ENCODE data around the gene NFE2L3.
"Not testable (repeated sequence)": the region's sequence is repeated elsewhere in the genome, so short reads cannot be mapped to it uniquely, and the experiment has no call there.

Gene NFE2L3

DNA sequence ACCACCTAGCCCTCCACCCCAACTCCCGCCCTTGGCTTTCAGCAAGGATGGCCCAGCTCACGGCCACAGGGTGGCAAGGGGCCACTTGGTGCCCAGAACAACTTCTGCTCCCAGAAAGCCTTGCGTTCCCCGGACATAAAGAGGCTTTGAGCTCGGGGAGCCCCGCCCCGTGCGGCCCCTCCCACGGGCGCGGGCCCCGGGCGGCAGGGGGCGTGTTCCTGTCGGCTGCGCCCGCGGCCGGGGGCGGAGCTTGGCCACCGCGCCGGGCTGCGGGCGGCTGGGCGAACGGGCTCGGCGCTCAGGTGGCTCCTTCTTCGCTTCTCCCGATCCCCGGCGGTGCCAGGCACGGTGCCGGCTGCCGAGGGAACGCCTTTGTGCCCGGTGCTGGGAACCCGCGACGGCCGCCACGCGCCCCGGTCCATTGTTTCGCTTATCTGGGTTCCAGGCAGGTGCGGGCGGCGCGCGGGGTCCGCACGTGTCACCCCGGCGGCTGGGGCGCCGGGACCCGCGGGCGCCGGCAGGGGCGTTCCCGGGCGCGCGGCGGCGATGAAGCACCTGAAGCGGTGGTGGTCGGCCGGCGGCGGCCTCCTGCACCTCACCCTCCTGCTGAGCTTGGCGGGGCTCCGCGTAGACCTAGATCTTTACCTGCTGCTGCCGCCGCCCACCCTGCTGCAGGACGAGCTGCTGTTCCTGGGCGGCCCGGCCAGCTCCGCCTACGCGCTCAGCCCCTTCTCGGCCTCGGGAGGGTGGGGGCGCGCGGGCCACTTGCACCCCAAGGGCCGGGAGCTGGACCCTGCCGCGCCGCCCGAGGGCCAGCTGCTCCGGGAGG lies at the start of gene NFE2L3:
TSS of gene NFE2L3 (plus strand) at position 246 of the 829 bp plus-strand sequence. CDS start at position 547, 301 bp downstream.
- peak in 1 of 2 donors; percentile 37 for DNase-seq

DNA sequence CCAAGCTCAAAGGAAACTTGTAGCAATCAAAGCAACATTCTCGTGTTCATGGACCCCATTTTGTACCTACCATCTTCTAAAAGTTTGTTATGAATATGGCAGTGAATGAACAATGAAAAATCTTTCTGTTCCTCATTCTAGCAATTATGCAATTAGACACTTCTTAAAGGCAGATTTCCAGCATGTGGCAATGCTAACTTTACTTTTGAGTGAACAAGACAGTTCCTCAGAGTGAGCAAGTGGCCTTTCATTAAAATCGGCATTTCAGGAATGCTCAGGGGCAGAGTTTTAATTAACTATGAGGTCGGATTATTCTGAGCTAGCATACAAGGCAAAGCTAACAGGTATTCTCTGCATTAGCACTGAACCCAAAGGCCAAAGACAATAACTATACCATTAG lies 48.4 kb upstream of the NFE2L3 start:
- no peak for DNase-seq

DNA sequence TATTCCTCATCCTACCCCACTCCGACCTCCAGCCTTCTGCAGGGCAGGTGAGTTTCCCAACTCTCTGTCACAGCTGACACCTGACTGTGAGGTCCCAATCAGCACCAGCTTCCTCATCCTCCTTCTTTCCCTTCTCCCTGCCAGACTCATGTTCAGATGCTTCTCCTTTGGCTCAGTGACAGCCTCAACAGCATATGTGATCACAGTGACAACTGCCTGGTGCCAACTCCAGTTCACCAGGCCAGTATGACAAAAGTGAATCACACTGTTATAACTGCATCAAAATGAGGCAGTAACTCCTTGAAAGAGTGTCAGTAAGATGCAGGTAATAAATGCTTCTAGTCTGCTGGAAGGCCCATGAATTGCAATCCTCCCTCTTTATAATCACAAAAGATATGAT lies 46.8 kb upstream of the NFE2L3 start:
- no peak for DNase-seq

- DNase-seq, result no peak
These were observed 46.1 kb upstream of the NFE2L3 start for GRCh38 chr7:26105931-26106330.

GRCh38 chr7:26112203-26112740 lies 39.7 kb upstream of the NFE2L3 start:
- DNase-seq, result no peak

DNA sequence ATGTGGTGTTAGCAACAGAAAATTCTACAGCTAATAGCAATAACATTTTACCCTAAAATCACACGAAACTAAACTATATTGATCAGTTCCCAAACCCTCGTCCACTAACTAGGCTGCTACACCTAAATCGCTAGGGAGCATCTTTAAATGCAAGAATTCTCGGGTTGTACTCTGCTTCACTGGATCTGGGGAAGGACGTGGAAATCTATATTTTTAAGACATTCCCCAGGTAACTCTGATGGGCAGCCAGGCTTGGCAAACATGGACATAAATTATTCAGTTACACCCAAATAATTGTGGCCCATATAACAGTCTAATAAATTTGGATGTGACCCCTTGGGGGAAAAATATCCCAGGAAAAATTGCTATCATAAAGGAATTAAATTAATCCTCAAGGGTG lies 36.3 kb upstream of the NFE2L3 start:
- no peak for DNase-seq

GRCh38 chr7:26117142-26117807 lies 34.7 kb upstream of the NFE2L3 start:
- DNase-seq, result no peak

DNA sequence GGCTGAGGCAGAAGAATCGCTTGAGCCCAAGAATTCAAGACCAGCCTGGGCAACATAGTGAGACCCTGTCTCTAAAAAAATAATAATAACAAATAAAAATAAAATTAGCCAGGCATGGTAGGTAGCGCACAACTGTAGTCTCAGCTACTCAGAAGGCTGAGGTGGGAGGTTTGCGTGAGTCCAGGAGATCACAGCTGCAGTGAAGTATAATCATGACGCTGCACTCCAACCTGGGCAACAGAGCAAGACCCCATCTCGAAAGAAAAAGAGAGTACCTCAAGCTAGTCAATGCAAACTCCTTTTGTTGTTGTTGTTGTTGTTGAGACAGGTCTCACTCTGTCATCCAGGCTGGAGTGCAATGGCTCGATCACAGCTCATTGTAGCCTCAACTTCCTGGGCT lies 34.0 kb upstream of the NFE2L3 start:
- no peak for DNase-seq

DNA sequence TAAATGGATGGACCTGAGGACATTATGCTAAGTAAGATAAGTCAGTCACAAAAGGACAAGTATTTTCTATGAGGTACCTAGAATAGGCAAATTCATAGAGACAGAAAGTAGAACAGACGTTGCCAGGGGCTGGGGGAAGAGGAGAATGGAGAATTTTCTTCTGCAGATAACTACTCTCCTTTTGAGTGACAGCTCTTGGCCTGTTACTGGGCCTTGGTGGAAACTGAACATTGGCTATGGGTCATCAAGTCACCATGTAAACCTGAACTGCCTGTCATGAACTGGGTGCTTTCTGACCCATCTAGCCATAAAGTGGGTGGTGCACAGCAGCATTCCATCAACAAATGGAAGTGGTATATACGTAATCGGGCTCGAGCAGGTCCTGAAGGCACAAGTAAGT lies 29.3 kb upstream of the NFE2L3 start:
- DNase-seq, result no peak

- DNase-seq, result not testable (repeated sequence)
These were observed 27.2 kb upstream of the NFE2L3 start for GRCh38 chr7:26124775-26125174.

DNA sequence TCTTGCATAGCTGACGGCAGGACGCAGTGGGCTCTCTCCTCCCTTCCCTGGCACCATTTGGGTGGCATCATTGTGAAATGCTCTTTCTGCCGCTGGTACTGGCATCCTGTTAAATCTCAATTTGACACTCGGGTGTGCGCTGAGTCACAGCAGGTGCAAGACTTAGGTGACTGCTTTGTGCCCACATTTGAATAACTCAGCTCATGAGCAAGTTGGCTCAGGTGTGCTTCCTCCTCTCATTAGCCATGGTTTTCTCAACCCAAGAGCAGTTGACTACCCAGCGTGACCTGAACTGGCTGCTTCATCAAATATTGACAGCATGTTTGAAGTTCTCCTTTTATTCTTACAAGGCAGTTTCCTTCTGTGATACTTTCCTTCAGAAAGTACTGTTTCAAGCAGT lies 24.6 kb upstream of the NFE2L3 start:
- DNase-seq, result no peak

- DNase-seq, result no peak
These were observed 20.9 kb upstream of the NFE2L3 start for GRCh38 chr7:26131056-26131589.

DNA sequence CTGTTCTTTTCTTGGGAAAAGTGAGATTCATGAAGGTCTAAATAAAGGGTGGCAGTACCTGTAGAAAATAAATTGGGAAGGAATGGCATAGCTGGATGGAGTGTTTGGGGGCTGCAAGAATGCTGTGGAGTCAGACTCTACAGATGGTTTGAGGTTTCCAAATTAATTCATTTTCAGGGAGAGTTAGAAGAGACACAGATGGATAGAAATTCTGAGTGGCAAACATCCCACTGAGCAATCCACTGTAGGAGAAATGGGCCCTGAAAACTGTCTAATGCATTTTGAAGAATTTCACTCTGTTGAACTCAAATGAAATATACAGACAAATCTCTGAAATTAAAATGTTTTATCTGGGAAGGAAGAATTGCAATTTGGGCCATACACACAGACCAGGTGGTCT lies 16.9 kb upstream of the NFE2L3 start:
- no peak for DNase-seq

GRCh38 chr7:26135551-26135950 lies 16.4 kb upstream of the NFE2L3 start:
- no peak for DNase-seq

DNA sequence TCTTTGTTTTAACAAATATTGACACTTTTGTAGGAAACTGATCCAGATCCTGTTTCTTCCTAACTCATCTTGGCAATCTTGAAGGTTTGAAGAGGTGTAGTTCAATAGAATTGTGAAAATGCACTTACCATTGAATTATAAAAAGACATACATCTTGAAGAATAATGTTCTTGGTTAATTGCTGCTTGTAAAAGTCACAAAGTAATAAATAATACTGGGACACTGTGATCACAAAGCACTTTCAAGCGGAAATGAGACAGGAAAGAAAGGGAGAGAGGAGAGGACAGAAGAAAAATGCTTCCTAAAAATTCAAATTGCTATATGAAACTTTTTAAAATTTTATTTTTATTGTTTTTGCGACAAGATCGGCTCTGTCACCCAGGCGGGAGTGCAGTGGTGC lies 15.2 kb upstream of the NFE2L3 start:
- DNase-seq, result no peak

DNA sequence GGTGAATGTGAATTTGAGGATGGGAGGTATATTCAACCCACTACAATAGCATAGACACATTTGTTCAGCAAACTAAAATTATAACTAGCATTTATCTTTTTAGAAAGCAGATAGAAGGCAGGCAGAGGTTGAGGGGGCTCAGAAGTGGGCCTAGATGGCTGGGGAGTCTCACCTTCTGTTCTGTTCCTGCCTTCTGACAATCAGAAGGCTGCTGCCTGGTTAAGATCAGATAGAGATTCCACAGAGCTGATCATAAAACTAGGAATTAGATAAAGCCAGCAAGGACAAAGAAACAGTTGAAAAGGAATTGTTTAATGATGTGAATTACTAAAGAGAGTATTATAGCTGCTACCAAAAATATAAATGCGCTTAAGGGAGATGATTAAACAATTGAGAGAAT lies 11.6 kb upstream of the NFE2L3 start:
- no peak for DNase-seq

GRCh38 chr7:26141077-26141476 lies 10.9 kb upstream of the NFE2L3 start:
- no peak for DNase-seq

GRCh38 chr7:26143298-26144048 lies 8.5 kb upstream of the NFE2L3 start:
- no peak for DNase-seq

GRCh38 chr7:26144184-26145080 lies 7.6 kb upstream of the NFE2L3 start:
- no peak for DNase-seq

GRCh38 chr7:26145238-26145637 lies 6.8 kb upstream of the NFE2L3 start:
- no peak for DNase-seq

DNA sequence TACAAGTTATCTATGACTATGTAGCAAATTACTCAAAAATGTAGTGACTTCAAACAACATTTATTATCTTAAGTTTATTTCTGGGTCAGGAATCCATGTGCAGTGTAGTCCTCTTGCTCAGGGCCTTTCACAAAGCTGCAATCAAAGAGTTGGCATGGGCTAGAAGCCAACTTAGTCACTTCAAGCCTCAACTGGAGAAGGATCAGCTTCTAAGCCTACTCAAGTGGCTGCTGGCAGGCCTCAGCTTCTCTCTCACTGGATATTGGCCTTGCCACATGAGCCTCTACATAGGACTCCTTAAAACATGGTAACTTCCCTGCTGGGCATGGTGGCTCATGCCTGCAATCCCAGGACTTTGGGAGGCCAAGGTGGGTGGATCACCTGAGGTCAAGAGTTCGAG lies 5.0 kb upstream of the NFE2L3 start:
- DNase-seq, result no peak
